Kidney tubule cell (primary cell): ENCODE results near the gene CPT2.
A peak's percentile ranks its signal among the peaks of the same experiment; 100 is the strongest.
"Not testable (repeated sequence)": the region's sequence is repeated elsewhere in the genome, so short reads cannot be mapped to it uniquely, and the experiment has no call there.

Source experiments
- DNase-seq: peaks from one replicate; pipeline ENCODE4 v3.0.0-alpha.2; 2018; ENCODE audit warnings: low spot score

CPT2 gene

GRCh38 chr1:53182111-53182593, 14.5 kb upstream of the CPT2 start:
- peak; percentile 79 for DNase-seq

GRCh38 chr1:53182716-53183094, 13.9 kb upstream of the CPT2 start:
- no peak for DNase-seq

GRCh38 chr1:53183095-53183990, 13.3 kb upstream of the CPT2 start:
- no peak for DNase-seq

GRCh38 chr1:53185955-53186297, 10.7 kb upstream of the CPT2 start:
- not testable (repeated sequence) for DNase-seq

- no peak for DNase-seq
Observed at GRCh38 chr1:53186533-53186932, 10.1 kb upstream of the CPT2 start.

- no peak for DNase-seq
Observed at GRCh38 chr1:53187401-53187800, 9.2 kb upstream of the CPT2 start.

GRCh38 chr1:53188099-53188498, 8.5 kb upstream of the CPT2 start:
- DNase-seq, result no peak

GRCh38 chr1:53189061-53189460, 7.6 kb upstream of the CPT2 start:
- DNase-seq, result no peak

GRCh38 chr1:53190210-53190611, 6.4 kb upstream of the CPT2 start:
- no peak for DNase-seq

GRCh38 chr1:53195246-53196016, 1.2 kb upstream of the CPT2 start:
- DNase-seq, result no peak

- peak; percentile 21 for DNase-seq
Observed at GRCh38 chr1:53196017-53196484, 573 bp upstream of the CPT2 start.

- peak; percentile 22 for DNase-seq
Observed at GRCh38 chr1:53197291-53198200, 922 bp downstream of the CPT2 start.

- no peak for DNase-seq
Observed at GRCh38 chr1:53198241-53198651, 1.6 kb downstream of the CPT2 start.

GRCh38 chr1:53203466-53203865, 6.8 kb downstream of the CPT2 start:
- DNase-seq, result no peak

GRCh38 chr1:53205496-53205895, 8.9 kb downstream of the CPT2 start:
- DNase-seq, result not testable (repeated sequence)

- not testable (repeated sequence) for DNase-seq
Observed at GRCh38 chr1:53206083-53206685, 9.6 kb downstream of the CPT2 start.

GRCh38 chr1:53206735-53207379, 10.2 kb downstream of the CPT2 start:
- DNase-seq, result no peak

GRCh38 chr1:53207726-53208125, 11.1 kb downstream of the CPT2 start:
- no peak for DNase-seq

GRCh38 chr1:53210352-53210751, 13.7 kb downstream of the CPT2 start:
- DNase-seq, result no peak

GRCh38 chr1:53210954-53211353, 14.3 kb downstream of the CPT2 start:
- DNase-seq, result no peak

GRCh38 chr1:53214376-53214940, 17.8 kb downstream of the CPT2 start:
- no peak for DNase-seq
